CD4-positive, alpha-beta T cell treated with Interleukin-6 for 4 hours (primary cell): ENCODE measurements around the gene C15orf39.
"Not testable (repeated sequence)": the region's sequence is repeated elsewhere in the genome, so short reads cannot be mapped to it uniquely, and the experiment has no call there.

Source experiments
- DNase-seq: peaks from one replicate; pipeline ENCODE4 v3.0.0-alpha.2; 2020; ENCODE audit warnings: mixed read lengths

Gene C15orf39

DNA sequence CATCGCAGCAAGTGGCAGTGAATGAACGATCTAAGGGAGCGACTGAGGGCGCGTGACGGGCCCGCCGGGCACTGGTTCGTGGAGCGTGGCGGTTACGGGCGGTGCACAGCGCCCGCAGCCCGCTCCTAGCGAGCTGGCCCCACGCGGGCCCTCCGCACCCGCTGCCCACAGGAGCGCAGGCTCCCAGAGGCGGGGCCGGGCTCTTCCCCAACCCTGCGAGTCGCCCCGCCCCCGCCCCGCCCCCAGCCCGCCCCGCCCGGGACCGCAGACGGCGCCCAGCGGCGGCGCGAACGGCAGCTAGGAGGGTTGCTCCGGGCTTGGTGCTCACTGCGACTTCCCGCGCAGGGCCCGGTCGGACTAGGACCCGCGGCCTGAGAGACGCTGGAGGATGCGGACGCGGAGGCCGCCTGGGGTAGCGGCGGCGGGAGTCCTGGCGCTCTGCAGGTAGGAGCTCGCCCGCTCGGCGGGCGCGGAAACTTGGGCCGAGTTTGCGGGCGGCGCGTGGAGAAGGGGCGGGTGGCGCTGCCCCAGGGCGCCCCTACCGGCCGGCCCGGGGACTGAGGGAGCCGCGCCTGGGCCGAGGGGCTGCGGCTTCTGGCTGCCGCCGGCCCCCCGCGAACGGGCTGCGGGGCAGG lies at the start of gene C15orf39:
C15orf39 (plus strand) TSS at position 267 of the 635 bp plus-strand sequence. CDS start 4,167 bp downstream, outside the sequence.
- peak; percentile 90 for DNase-seq

DNA sequence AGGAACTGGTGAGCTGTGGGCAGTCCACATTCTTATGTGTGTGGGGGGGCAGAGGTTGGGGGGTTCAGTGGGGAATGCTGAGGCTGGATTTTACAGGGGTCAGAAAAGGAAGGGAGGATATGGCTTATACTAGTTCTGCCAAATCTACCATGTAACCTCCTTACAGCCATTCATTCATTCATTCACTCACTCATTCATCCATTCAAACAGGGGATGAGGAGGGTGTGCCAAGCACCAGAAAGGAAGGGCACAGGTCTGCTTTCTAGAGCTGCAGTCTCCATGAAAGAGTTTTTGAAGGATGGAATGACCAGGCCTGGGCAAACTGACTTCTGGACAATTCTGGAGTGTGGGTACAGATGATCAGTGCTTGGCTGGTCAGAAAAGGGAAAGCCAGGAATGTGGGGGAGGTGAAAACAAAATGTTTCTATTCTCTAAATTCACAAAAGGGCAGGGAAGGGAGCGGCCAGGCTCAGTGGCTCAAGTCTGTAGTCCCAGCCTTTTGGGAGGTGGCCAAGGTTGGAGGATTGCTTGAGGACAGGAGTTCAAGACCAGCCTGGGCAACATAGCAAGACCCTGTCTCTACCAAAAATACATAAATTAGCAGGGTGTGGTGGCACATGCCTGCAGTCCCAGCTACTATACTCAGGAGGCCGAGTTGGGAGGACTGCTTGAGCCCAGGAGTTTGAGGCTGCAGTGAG lies 49.2 kb upstream of the C15orf39 start:
- DNase-seq = no peak

DNA sequence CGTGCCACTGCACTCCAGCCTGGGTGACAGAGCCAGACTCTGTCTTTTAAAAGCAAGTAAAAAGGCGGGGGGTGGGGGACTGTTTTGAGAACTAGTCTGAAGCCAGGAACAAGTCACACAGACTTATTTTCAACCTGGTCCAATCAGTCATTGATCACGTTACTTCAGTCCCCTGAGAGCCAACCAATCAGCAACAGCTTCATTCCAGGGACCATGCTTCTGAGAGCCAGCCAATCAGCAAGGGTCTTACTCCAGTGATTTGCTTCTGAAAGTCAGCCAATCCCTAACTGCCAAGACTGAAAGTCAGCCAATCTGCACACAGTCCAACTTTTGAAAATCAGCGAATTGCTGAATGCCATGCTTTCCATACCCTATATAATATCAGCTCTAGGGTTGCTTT lies 48.6 kb upstream of the C15orf39 start:
- peak; percentile 7 for DNase-seq

DNA sequence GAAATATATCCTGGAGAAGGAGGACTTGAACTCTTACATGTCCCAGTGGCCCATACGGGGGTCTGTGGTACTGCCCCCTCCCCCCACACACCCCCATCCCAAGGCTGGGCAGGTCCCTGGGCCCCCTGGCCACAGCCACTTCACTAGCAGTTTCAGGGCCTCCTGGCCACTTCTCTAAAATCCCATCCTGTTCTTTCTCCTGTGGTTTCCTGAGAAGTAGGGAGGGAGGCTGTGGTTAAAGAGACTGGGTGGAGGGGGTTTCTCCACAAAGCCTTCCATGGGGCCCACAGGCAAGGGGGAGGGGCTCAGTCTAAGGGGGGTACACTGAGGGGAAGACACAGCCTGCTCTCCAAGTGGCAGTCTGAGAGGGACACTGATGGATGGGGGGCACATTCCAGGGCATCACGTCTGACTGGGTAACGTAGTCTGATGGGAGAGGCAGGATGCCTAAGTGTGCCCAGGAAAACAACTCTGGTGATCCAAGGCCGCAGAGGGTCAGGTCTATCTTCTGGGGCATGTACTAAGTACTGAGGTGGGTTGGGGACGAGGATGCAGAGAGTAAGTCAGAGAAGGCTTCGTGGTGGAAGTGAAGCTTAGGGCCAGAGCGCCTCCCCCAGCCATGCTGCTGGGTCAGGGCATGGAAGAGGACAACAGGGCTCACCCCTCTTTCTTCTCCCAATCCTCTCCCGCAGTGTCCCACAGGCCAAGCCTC lies 48.0 kb upstream of the C15orf39 start:
- no peak for DNase-seq

DNA sequence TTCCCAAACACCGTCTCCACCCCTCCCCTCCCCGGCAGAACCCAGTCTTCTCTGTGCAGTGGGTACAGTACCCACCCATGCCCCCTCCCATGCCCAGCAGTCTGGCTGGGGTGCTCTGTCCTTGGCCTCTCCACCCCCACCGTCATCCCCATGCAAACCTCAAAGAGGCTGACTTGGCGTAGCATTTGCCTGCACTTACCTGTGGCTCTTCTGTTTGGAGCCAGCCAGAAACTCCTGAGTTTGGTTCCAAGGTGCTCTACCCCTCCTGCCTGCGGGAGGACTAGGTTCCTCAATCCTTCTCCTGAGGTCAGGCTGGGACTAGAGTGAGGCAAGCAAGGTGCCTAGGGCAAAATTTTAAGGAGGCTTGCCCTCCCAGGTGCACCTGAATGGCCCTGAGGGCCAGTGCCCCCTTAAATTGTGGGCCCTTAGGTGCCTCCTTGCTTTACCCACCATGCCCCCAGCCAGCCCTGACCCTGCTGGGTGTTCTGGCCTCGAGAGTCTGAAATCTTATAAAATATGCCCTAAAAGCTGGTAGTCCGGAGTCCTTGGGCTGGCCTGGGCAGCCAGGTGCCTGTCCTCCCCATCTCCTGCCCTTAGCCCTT lies 47.1 kb upstream of the C15orf39 start:
- no peak for DNase-seq

DNA sequence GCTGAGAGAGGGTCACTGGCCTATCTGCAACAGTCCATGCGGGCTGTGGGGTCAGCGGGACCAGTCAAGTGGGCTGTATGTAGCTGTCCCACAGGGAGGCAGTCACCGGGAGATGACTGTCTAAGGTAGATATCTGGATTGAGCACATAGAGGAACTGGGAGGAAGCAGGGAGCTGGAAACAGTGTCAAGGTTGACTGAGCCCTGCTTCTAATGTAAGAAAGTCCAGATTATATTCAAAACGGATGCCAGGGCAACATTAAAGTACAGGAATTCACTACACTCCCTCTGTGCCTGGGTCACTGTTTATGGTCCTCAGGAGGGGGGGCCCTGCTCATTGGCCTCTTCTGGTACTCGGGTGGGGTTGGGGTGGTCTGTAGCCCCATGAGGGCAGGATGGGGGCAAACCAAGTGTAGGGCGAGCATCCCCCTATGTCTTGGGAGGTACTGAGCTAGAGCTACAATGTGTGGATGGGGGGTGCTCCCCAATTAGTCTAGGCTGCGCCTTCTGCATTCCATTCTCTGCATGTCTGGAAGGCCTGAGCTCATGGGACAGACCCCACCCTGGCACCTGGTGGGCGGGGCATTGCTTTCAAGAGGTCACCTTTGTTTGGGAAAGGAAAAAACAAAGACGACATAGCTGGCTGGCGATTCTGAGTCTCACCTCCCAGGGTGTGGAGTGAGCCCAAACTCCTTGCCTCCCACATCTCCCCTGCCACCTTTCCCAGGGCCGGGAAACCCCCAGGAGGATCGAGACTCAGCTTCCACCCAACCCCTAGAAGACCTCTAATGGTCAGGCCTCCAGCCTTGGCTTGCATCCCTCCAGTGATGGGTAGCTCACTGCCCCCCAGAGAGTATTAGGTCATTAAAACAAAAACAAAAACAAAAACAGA lies 45.1 kb upstream of the C15orf39 start:
- no peak for DNase-seq

DNA sequence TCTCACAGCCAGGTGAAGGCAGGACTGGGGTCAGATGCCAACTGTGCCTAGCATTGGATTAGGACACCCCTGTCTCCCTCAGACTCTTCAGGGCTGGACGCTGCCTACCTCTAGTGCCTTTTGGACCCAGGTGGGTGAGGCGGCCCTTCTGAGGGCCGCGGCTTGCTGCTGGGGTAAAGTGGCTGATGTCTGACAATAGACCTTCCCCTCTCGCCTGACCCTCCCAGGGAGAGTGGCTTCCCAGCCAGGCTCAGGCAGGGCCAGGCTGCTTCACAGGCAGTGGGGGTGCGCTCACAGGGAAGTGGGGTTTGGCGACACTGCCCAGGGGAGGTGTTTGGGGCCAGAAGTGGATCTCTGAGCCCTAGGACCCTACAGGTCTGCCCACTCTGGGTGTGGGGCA lies 43.3 kb upstream of the C15orf39 start:
- DNase-seq = no peak

DNA sequence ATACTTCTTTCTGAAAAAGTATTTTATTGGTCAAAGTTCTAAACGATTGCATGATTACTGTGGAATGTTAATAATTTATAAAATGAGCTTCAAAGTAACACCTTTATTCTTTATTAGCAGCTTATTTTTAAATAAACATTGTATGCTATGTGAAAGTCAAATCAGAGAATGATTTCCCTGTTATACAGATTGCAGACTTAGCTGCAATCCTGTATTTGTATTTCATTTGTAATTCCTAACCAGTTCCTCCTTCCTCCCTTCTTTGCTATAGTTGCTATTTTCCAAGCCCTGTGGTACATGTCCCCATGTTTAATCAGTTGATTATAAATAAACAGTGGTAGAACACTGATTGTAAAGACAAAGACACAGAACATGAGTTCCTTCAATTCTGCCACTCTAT lies 42.4 kb upstream of the C15orf39 start:
- no peak for DNase-seq

DNA sequence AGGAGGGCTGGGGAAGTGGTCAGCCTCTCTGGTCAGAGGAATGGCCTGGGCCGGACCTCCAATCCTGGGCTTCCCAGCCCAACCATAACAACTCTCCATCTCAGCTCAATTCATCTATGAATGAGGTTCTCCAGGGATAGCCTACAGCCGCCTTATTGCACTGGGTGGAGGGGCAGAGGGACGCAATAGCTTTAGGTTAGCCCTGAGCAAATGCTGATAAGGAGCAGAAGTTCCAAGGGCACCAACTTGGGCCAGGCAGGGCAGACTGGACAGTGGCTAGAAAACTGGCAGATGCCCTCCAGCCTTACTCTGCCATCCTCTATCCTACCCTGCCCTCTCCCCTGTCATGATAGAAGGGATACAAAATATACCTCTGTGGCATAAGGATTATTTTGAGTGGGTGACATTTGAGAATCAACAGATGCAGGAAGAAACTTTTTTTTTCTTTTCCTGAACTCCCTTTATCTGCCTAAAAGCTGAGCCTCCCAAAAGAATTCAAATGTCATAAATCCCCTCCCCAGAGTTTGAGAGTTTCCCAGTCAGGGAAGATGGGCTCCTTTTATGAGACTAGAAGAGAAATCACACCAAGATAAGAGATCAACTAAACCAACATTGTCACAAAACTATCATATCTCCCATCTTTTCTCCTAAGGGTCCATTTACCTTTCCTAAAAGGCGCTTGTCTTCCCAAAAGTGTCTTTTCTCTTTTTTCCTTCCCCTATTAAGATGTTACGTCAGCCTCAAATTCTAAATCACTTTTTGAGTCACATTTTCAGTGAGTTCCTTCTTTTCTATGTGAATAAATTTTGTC lies 40.4 kb upstream of the C15orf39 start:
- no peak for DNase-seq

DNA sequence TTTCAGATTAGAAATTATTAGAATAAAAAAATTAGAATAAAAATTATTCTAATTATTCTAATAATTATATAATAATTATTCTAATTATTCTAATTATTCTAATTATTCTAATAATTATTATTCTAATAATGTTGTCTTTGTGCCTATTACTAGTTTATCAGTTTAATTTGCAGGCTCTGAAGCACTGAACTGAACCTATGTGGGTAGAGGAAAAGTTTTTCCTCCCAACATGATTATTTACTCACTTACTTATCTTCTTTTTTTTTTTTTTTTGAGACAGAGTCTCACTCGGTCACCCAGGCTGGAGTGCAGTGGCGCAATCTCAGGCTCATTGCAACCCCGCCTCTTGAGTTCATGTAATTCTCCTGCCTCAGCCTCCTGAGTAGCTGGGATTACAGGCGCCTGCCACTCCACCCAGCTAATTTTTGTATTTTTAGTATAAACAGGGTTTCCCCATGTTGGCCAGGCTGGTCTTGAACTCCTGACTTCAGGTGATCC lies 39.7 kb upstream of the C15orf39 start:
- no peak for DNase-seq

DNA sequence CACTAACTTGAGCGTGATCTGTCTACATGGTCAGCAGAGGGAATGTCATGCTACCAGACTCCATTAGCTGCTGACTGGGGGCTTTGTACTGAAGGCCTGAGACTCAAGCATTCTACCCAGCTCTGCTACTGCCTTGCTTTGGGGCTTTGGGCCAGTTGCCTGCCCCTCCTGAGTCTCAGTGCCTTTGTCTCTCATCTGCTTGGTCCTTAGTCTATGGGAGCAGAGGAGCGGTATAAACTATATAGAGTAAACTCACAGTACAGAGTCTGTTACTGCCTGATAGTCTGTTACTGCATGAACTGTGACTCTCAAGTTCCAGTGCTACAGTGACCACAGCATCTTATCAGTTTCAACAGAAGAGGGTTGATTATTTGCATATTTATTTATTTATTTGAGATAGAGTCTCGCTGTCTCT lies 38.5 kb upstream of the C15orf39 start:
- DNase-seq = no peak

DNA sequence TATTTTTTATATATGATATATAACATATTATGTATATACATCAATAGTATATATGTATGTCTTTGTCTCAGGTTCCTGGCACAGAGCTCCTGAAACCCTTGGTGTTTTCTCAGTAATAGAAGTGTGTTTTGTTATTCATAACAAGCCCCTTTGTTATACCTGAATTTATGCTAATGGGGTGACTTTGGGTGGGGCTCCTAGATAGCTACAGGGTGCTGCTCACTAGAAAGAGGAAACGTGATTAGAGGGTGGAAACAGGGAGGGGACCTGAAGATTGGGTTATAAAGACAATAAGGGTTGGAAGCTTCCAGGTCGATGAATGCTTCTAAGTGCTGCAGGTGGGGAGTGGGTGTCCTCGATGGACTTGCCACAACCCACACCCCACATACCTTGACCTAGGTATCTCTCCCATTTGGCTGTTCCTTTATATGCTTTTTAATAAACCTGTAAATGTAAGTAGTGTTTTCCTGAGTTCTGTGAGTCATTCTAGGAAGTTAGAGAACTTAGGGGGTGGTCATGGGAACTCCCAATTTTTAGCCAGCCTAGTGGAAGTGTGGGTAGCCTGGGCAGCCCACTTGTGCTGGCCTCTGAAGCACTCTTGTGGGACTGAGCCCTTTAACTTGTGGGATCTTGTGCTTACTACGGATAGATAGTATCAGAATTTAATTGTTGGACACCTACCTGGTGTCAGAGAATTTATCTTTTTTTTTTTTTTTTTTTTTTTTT lies 36.9 kb upstream of the C15orf39 start:
- DNase-seq = no peak

DNA sequence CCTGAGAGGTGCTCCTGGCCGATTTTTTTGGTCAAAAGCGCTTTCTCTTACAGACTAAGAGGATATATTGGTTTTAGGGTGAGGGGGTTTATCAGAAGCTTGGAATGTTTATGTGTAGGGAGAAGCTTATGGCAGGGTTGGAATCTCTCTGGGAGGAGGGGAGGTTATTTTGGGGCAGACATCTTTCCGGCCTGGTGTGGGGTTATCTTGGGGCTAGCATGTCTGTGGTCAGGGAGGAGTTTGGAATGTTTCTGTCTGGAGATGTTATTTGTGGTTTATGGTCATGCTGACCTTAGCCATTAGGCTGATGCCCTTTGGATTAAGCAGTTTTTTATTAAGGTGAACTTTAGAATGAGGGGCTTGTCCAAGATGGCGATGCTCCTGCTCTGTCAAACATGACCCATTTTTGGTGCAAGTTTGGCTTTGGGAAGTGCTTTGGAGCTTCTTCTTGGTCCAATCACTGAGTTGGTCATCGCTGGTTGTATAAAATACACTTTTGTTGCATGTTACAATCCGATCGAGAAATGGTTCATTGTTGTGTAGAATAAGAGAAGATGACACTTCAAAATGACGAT lies 35.1 kb upstream of the C15orf39 start:
- not testable (repeated sequence) for DNase-seq

DNA sequence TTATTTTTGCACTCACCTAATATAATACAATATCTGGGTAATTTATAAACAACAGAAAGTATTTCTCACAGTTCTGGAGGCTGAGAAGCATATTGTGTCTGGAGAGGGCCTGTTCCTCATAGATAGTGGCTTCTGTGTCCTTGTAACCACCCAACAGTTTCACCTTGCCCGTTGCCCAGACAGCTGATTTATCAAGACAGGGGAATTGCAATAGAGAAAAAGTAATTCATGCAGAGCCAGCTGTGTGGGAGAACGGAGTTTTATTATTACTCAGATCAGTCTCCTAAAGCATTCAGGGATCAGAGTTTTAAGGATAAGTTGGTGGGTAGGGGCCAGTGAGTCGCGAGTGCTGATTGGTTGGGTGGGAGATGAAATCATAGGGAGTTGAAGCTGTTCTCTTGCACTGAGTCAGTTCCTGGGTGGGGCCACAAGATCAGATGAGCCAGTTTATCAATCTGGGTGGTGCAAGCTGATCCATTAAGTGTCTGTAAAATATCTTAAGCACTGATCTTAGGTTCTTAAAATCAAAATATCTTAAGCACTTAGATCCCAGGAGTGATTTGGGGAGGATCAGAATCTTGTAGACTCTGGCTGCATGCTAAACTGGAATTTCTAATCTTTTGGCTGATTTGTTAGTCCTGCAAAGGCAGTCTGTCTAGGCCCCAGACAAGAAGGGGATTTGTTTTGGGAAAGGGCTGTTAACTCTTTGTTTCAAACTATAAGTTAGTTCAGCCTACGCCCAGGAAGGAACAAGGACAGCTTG lies 33.9 kb upstream of the C15orf39 start:
- no peak for DNase-seq

DNA sequence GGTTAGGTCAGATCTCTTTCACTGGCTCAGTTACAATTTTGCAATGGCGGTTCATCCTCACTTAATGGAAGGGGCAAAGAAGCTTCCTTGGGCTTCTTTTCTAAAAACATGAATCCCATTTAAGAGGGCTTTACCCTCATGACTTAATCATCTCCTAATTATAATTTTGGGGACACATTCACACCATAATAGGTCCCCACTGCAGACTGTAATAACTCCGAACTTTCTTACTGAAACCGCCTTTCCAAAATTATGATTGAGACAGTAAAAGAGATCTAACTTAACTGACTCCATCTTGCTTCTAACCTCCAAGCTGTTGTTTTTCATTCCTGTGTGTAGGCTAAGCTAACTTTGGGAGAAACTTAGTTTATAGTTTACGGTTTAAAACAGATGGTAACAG lies 33.3 kb upstream of the C15orf39 start:
- no peak for DNase-seq

DNA sequence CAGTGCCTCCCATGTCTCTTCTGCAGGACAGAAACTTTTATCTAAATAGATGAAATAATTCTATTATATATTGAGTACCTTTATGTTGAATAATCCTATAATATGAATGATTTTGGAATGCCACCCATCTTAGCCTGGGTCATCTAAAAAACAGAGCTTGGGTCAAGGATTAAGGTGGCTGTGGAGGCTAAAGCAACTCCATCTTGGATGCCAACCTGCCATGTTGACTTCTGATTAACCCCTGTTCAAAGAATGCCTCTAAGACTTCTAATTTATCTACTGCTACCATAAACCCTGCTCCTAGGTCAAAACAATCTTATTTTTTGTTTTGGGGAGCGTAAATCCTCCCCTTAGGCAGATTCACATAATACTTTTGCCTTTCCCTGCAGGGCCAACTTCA lies 31.5 kb upstream of the C15orf39 start:
- DNase-seq = no peak

DNA sequence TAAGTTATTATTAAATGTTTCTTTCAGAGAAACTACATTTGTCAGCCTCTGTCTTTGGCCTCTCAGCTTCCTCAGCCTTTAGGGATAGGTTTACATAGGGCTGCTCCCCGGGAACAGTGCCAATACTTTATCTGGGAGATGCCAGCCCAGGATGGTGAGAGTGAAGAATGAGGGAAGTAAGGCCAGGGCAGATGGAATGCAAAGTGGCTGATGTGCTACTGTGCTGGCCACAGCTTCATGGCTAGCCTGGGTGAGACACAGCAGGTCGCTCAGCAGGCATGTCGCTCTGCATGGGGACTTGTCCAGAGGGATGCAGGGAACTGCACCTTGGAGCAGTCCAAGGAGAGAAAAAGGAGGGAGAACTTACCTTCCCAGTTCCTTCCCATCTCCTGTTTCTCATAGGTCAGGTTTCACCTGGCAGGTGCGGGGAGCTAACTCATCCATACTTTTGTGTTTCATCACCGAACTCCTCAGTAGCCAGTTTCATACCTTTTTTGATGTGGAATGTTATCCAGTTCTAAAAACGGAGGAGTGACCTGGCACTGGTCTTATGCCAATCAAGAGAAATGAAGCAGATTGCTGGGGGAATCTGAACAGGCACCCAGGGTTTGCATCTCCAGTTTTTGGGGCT lies 30.9 kb upstream of the C15orf39 start:
- DNase-seq = no peak

DNA sequence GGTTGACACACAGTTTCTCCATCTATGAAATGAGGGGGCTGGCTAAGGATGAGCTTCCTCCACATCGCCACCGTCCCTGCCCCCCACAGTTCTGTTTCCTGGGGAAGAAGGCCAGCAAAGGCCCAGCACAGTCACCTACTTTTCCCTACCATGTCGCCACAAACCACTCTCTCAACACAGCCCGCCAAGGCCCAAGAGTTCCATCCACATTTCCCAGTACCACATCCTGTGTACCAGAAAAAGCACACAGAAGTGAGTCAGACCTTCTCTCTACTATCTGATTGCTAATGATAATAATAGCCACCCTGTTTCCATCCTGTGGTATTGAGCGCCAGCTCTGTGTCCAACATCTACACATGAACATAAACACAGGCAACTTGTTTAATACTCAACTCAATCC lies 30.3 kb upstream of the C15orf39 start:
- no peak for DNase-seq

DNA sequence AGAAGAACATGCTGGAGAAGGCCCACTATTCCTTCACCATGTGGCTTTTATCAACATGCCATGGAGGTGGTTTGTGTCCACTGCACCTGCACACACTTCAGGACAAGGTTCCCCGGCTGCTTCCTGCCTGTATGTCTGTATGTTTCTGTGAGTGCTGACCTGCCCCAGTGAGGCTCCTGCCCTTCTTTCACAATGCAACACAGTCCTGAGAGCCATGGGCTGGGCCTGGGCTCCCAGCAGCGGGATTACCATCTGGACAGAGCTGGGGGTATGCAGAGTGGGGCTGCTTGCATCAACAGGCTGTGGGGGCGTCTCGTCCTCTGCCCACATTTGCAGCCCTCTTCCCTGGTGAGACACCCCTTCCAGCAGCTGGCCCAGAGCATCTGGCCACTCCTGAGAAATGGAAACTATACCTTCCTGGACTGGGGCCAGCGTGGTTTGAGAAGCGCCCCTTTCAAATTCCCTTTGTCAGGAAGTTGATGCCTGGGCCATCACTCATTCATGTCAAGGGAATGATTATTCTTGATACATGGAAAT lies 29.3 kb upstream of the C15orf39 start:
- no peak for DNase-seq
